Left renal cortex interstitium (tissue), 4 donors: ENCODE data around the gene OR6C76. TPM values are rescaled to one million over a fixed set of nuclear protein-coding genes. Genes with fewer than 3 reads are reported as not detected.

Experiments used
- DNase-seq, 4 donors: peaks; one replicate each; pipeline ENCODE4 v3.0.0-alpha.2; 2013; ENCODE audit warnings: low read depth in 4 of 4, low spot score in 2 of 4, missing footprints in 1 of 4
- polyA plus RNA-seq, 4 donors: library from polyadenylated mRNA; unstranded; fragments of 120-200 nt; gene quantifications; one replicate each; pipeline ENCODE4 v1.2.1, GENCODE V29; 2013; ENCODE audit not compliant: insufficient read length in 4 of 4

The OR6C76 gene
- polyA plus RNA-seq, 4 donors, result not detected

- DNase-seq, result no peak
Measured at GRCh38 chr12:55467836-55468235, 41.8 kb downstream of the OR6C76 start.

- DNase-seq, result no peak
Measured at GRCh38 chr12:55469291-55469690, 43.2 kb downstream of the OR6C76 start.

GRCh38 chr12:55470088-55470829 is 44.2 kb downstream of the OR6C76 start, which contains the start of gene OR6C70:
TSS of gene OR6C70 (minus strand) at chr12:55470138. CDS start at chr12:55470138, 0 bp downstream.
- DNase-seq, result no peak

- DNase-seq, result no peak
Measured at GRCh38 chr12:55472264-55472663, 46.2 kb downstream of the OR6C76 start.

Other genes with a start within 250 kb of the OR6C76 start
- gene OR10A7, start 205.2 kb upstream of the OR6C76 start, polyA plus RNA-seq, result not detected
- gene OR6C74, start 181.6 kb upstream of the OR6C76 start, polyA plus RNA-seq, result not detected
- gene OR6C6, start 129.7 kb upstream of the OR6C76 start, polyA plus RNA-seq, result under 1 TPM in 1 of 4 donors, not detected in 3; 0.13 TPM
- not detected for gene OR6C1, start 111.9 kb upstream of the OR6C76 start, polyA plus RNA-seq
- not detected for gene OR6C3, start 95.5 kb upstream of the OR6C76 start, polyA plus RNA-seq
- under 1 TPM in 1 of 4 donors, not detected in 3; 0.09 TPM for gene OR6C75, start 63.3 kb upstream of the OR6C76 start, polyA plus RNA-seq
- gene OR6C65, start 25.7 kb upstream of the OR6C76 start, polyA plus RNA-seq, result not detected
- gene OR6C2, start 17.8 kb downstream of the OR6C76 start, polyA plus RNA-seq, result not detected
- gene OR6C70, start 43.9 kb downstream of the OR6C76 start, polyA plus RNA-seq, result not detected
- gene OR6C68, start 66.1 kb downstream of the OR6C76 start, polyA plus RNA-seq, result not detected
- gene OR6C4, start 123.3 kb downstream of the OR6C76 start, polyA plus RNA-seq, result under 1 TPM in 1 of 4 donors, not detected in 3; 0.03 TPM
- gene OR2AP1, start 146.2 kb downstream of the OR6C76 start, polyA plus RNA-seq, result not detected
- gene OR10P1, start 210.6 kb downstream of the OR6C76 start, polyA plus RNA-seq, result not detected